ENCODE data around the gene ZNF608.

Gene ZNF608

DNA sequence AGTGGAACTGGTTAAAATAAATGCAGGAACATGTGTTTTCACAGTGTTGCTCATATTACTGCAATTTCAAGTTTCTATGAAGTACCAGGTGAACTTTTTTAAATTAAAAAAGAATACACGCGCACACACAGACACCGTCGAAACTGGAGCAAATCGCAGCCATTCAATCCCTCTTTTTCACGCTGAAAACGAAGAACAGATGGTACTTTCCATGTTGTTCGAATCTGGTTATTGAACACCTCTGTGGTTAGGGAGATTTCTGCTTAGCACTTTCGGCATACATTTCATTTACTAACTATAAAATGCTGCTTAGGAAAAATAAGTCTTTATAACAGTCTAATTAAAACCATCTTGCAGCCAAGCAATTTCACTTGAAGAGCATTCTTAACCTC, 6.8 kb downstream of the ZNF608 start:
- intact Hi-C loops (cut with DNase I) = loop anchor here (5.0 to 10.0 kb wide), 3 partner anchors 82 to 673 kb away; no protein-coding TSS in a partner anchor
- DNase-seq = no peak

- DNase-seq = no peak
- intact Hi-C loops (cut with DNase I) = no loop called here
Observed at GRCh38 chr5:124738681-124739633, 7.5 kb downstream of the ZNF608 start.

DNA sequence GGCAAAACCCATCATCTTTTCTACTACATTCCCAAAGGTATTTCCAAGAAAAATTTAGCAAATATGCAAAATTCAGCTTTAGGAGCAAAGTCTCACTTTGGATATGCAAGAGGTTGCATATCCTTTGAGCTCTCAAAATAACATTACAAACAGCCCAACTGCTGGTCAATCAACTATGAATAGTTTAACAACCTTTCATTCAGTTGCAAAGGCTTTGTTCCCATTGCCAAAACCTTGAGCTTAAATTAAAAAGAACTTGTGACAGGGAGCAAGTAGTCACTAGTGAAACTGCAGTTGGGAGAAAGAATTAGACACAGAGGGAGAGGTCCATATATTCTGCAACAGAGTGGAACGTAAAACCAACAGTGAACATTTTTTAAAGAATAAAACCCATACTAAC, 8.8 kb downstream of the ZNF608 start:
- DNase-seq = no peak
- intact Hi-C loops (cut with DNase I) = no loop called here

DNA sequence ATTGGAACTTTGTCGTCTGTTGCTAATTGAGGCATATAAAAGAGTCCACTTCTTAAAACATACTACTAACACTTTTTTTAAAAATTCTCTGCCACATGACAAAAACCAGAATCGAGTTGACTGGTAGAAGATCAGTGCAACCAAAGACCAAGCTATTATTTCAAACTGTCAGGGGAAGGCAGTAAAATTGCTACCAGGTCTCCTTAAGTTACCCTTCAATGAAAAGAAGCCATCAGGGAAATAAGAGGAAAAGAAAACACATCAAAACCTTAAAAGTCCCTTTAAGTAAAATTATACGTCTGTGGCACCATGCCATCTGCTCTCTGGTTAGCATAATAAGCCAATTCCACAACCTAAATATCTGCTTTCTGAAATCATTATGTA, 9.6 kb downstream of the ZNF608 start:
- intact Hi-C loops (cut with DNase I) = no loop called here
- DNase-seq = no peak

- intact Hi-C loops (cut with DNase I) = no loop called here
- no peak for DNase-seq
Observed at GRCh38 chr5:124736082-124736804, 10.2 kb downstream of the ZNF608 start.

- no peak for DNase-seq
Observed at GRCh38 chr5:124735169-124735858, 11.1 kb downstream of the ZNF608 start.

DNA sequence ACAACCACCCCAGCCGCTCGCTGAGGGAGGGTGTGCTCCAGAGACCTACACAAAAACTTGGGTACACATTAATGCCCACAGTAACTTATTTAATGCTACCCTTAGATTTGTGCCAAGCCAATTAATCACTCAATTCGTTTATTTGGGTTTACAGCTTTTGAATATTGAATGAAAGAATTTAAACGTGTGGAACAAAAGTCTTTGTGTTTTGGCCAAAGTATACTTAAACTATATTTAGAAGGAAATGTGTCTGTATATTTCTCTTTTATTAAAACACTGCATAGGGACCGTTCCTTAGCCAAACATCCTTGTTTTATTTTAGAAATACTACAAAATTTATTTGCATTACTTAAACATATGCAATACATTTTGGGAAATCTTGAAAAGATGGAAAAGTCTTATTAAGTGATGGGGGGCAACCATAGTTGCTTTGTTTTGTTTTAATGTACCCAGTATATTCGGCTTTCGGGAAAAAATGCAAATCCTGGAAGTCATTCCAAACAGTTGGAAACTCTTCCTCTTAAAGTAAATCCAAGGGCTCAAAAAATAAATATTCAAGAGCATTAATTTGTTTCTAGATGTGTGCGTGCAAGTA, 11.8 kb downstream of the ZNF608 start:
- intact Hi-C loops (cut with DNase I) = no loop called here
- DNase-seq = no peak

More at GRCh38 chr5:124735169-124735858, 11.1 kb downstream of the ZNF608 start:
- intact Hi-C loops (cut with DNase I) = no loop called here

DNA sequence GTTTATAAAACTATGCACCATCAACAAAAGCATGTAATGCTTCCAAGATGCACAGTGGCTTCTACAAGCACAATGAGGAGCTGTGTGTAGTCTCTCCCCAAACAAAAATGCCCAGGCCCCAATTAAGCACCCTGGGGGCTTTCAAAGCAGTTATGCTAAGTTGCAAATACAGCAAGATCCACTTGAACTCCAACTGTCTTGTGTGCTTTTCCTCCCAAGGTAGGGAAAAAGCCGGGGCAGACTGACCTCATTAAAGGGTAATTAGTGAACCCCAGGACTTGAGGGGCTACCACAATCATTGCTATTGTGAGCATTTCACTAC, 13.1 kb downstream of the ZNF608 start:
- intact Hi-C loops (cut with DNase I) = no loop called here
- no peak for DNase-seq

DNA sequence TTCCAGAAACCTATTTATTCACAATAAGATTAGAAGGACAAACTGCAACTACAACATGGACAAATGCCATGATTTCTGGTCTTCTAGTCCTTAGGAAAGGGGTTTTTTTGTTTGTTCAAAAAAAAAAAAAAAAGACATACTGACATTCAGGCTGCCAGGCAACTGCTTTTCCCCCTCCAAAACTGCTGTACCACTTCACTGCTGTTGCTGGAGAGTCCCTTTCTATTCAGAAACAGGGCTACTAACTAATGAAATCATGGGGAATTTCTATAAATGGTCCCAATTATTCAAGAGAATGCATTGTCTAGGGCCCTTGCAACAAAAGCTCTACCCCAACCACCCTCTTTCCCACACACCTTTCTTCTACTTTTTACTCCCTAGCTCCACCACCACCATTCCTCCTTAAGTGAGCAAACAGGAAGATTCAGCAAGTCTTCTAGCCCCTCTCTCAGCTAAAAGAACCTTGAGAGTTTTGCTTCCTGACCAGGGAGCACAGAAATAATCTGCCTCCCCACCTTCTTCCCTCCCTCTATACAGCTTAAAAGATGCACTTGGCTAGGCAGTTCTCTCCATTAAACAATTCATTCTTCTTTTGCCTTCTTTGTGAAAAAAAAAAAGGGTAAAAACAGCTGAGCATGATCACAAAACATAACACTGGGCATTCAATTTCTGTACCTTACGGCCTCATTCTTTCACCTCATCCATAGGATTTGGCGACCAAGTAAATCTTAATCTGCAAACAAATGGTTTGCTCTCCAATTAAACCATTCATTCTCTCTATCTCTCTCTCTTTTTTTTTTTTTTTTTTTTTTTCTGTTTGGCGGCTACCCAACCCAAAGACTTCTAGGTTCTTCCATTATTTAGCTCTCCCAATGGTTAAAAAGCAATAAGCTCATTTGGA, 13.8 kb downstream of the ZNF608 start:
- intact Hi-C loops (cut with DNase I) = no loop called here
- no peak for DNase-seq

GRCh38 chr5:124730381-124730780, 16.1 kb downstream of the ZNF608 start:
- intact Hi-C loops (cut with DNase I) = no loop called here
- DNase-seq = no peak

DNA sequence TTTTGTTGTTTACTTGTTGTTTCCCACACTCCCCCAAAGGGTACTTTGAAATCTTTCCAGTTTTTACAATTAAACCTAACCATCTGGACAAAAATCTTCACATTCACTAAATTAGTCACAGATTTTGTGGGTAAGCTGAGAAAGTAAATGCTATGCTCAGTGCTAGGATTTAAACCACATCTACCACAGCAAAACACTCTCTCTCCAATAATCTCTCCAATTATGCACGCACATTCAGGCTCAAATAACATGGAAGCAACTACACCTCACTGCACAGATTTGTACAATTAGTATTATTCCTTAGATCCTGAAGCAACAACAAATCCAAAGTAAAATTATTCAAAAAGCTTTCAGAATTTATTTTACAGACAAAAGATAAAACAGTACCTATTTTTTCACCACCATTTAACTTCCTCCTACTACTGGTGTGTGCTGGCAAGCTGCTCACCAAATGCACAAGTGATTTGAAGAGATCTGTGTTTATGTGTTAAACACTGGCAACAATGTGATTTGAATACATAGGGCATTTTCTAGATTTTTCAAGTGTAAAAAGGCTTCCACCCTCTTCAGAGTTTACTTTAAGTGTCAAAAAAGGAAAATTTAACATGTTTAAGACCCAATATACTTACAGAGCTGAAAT, 16.6 kb downstream of the ZNF608 start:
- intact Hi-C loops (cut with DNase I) = loop anchor here (10.0 kb wide), 1 partner anchor 275 kb away; no protein-coding TSS in a partner anchor
- DNase-seq = no peak

- DNase-seq = no peak
Observed at GRCh38 chr5:124728968-124729332, 17.5 kb downstream of the ZNF608 start.

GRCh38 chr5:124728331-124728967, 18.0 kb downstream of the ZNF608 start:
- intact Hi-C loops (cut with DNase I) = loop anchor here (10.0 kb wide), 1 partner anchor 274 kb away; no protein-coding TSS in a partner anchor
- no peak for DNase-seq

More at GRCh38 chr5:124728968-124729332, 17.5 kb downstream of the ZNF608 start:
- intact Hi-C loops (cut with DNase I) = loop anchor here (10.0 kb wide), 1 partner anchor 274 kb away; no protein-coding TSS in a partner anchor

DNA sequence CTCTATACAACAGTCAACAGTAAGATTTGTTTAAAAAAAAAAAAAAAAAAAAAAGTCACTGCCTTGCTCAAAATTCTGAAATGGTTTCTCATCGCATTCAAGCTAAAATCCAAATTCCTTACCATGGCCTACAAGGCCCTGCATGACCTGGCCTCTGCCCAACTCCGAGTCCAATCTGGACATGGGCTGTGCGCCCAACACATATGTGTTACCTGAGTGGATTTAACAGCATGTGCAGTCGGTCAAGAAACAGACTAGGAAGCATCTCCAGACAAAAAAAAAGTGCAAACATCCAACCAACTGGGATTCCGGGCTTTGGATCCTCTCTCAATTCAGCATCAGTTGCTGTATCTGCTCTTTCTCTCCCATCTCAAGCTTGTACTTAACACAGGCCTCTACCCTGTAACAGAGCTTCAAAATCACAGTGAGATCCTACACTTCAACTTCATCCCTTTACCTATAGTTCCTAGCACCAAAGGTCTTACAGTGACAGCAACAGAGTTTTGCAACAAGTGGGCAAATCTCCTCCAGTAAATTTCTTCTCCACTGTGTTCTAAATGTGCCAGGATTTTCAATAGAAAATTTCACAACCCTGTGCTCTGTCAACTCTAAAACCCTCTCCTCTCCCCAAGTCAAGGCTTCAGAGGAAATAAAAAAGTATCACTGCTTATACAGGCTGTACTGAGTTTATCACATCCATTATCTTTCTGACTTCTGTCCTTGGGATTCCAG, 19.6 kb downstream of the ZNF608 start:
- DNase-seq = no peak
- intact Hi-C loops (cut with DNase I) = loop anchor here (10.0 kb wide), 1 partner anchor 272 kb away; no protein-coding TSS in a partner anchor

DNA sequence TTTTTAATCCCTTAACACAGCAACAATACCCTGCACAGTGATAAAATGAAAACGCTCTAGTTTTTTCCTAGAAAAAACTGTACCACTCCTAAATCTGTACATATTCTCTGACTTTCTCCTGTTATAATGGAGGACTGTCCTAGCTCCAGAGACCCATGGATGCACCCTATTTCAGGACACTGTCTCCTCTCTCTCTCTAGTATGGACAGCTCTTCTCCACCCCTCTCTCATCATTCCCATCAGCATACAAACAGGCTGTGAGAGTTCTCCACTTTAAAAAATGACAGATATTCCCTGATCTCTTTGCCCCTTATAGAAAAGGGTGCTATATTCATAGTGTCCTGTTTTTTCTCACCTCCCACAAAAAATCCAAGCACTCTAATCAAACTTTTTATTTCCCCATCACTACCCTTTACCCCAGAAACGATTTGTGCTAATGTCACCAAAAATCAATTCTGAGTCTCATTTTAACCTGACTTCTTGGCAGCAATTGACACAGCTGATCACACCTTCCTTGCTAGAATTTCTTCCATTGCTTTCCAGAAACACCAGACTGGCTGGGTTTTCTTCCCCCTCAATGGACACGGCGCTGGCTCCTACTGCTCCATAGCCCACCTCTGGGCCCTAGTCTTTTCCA, 20.7 kb downstream of the ZNF608 start:
- intact Hi-C loops (cut with DNase I) = loop anchor here (10.0 kb wide), 1 partner anchor 271 kb away; no protein-coding TSS in a partner anchor
- DNase-seq = no peak

DNA sequence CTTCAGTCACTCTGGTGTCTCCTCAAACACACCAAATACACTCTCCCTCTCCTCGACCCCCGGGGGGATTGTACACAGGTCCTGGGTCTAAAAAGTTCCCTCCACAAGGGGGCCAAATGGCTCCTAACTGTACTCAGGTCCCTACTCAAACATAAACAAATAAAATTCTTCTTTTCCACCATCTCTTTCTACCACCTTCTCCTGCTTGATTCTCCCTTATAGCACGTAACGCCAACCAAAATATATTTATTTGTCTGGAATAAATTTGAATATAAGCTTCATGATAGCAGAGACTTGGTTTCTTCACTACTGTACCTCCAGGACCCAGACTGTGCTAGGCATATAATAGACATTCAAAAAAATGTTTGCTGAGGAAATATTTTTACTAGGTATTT, 21.4 kb downstream of the ZNF608 start:
- no peak for DNase-seq
- intact Hi-C loops (cut with DNase I) = loop anchor here (10.0 kb wide), 1 partner anchor 270 kb away; no protein-coding TSS in a partner anchor

GRCh38 chr5:124724357-124725039, 21.9 kb downstream of the ZNF608 start:
- intact Hi-C loops (cut with DNase I) = loop anchor here (10.0 kb wide), 1 partner anchor 270 kb away; no protein-coding TSS in a partner anchor
- DNase-seq = no peak

Data from posterior cingulate gyrus (tissue), 11 donors.